NB4 (cell line): ENCODE results near the gene CT55.

Experiments
- CTCF ChIP-seq: IDR thresholded peaks from one replicate; pipeline ENCODE4 v1.5.1; 2012; ENCODE audit warnings: low read depth, low read length
- POLR2A ChIP-seq: IDR thresholded peaks from 2 replicates; pipeline ENCODE4 v1.6.1; 2011; ENCODE audit warnings: mild to moderate bottlenecking; ENCODE audit not compliant: insufficient read length; ENCODE audit errors: extremely low read depth

- TF ChIP-seq CTCF (no peak), POLR2A (no peak)
Measured at GRCh38 chrX:135194684-135195083, 23.5 kb upstream of the CT55 start.
